H1 (cell line): ENCODE measurements around the gene LIMS1. TPM values are rescaled to one million over a fixed set of nuclear protein-coding genes. Genes with fewer than 3 reads are reported as not detected.

Experiments used
- CTCF ChIA-PET: fragments of 300-600 bp; sonication (Branson Sonifier 250); formaldehyde crosslinking; loops from one replicate; lab custom pipeline; 2021; ENCODE audit not compliant: partially characterized antibody; lab: Charles Lee
- POLR2A ChIA-PET: fragments of 300-600 bp; sonication (Branson Sonifier 250); formaldehyde crosslinking; loops from one replicate; lab custom pipeline; 2021; ENCODE audit warnings: inconsistent platforms; ENCODE audit not compliant: partially characterized antibody; lab: Charles Lee
- DNase-seq, 2 experiments: peaks; one replicate each; pipeline versions ENCODE4 v3.0.0 to v3.0.0-alpha.2; 2010 to 2022; ENCODE audit warnings: low spot score in 2 of 2, low read depth in 1 of 2, mixed read lengths in 1 of 2
- FAIRE-seq: peaks from 2 replicates; lab custom pipeline; 2011; peaks lifted over from hg19 to GRCh38; lab: Jason Lieb, UNC
- H2AFZ ChIP-seq: 2 replicates; pipeline ENCODE4 v1.8.1; 2012; ENCODE audit warnings: low read length, inconsistent platforms
- H2AK5ac ChIP-seq: 2 replicates; pipeline ENCODE4 v1.6.1; 2013; ENCODE audit warnings: low read depth, low read length
- H2BK120ac ChIP-seq: replicated peaks from 2 replicates; pipeline ENCODE3; 2013; ENCODE audit warnings: low read depth, low read length, inconsistent platforms
- H2BK12ac ChIP-seq: 2 replicates; pipeline ENCODE4 v1.6.1; 2013; ENCODE audit warnings: low read depth, low read length
- H2BK15ac ChIP-seq: 2 replicates; pipeline ENCODE4 v1.6.1; 2013; ENCODE audit warnings: low read length
- H2BK20ac ChIP-seq: 2 replicates; pipeline ENCODE4 v1.6.1; 2013; ENCODE audit warnings: low read length
- H2BK5ac ChIP-seq: 2 replicates; pipeline ENCODE4 v1.6.1; 2013; ENCODE audit warnings: low read depth, low read length
- H3K14ac ChIP-seq: 2 replicates; pipeline ENCODE4 v1.6.1; 2013; ENCODE audit warnings: inconsistent platforms; ENCODE audit not compliant: insufficient read length
- H3K18ac ChIP-seq: 2 replicates; pipeline ENCODE4 v1.6.1; 2013; ENCODE audit warnings: low read length; ENCODE audit errors: extremely low read depth
- H3K23ac ChIP-seq: 2 replicates; pipeline ENCODE4 v1.6.1; 2013; ENCODE audit warnings: inconsistent platforms; ENCODE audit not compliant: insufficient read length
- H3K23me2 ChIP-seq: 2 replicates; pipeline ENCODE4 v1.6.1; 2013; ENCODE audit warnings: low read depth, low read length
- H3K27ac ChIP-seq: 2 replicates; pipeline ENCODE4 v1.6.1; 2011; ENCODE audit warnings: low read depth, low read length, inconsistent platforms
- H3K27me3 ChIP-seq, 4 experiments: replicated peaks in 1 of 4; 1 replicate in 1 of 4; 2 replicates in 3 of 4; pipeline versions ENCODE4 v1.6.1 to v1.8.1; 2011 to 2013; ENCODE audit warnings: low read length in 3 of 4, mild to moderate bottlenecking in 3 of 4, inconsistent platforms in 2 of 4, mixed read lengths in 2 of 4, moderate library complexity in 1 of 4; ENCODE audit not compliant: control insufficient read depth in 3 of 4, insufficient read depth in 3 of 4; ENCODE audit errors: extremely low read depth in 1 of 4
- H3K36me3 ChIP-seq, 4 experiments: 2 replicates each; pipeline versions ENCODE4 v1.6.1 to v1.8.1; 2011 to 2013; ENCODE audit warnings: mild to moderate bottlenecking in 4 of 4, low read length in 3 of 4, moderate library complexity in 2 of 4, control low read depth in 1 of 4, inconsistent platforms in 1 of 4; ENCODE audit not compliant: insufficient read depth in 4 of 4, control insufficient read depth in 2 of 4
- H3K4ac ChIP-seq: replicated peaks from 2 replicates; pipeline ENCODE3; 2013; ENCODE audit warnings: low read length, low read depth, mixed read lengths, inconsistent platforms; ENCODE audit not compliant: insufficient read length
- H3K4me1 ChIP-seq, 4 experiments: replicated peaks in 1 of 4; 1 replicate in 1 of 4; 2 replicates in 3 of 4; pipeline versions ENCODE4 v1.6.1 to v1.8.1; 2011 to 2013; ENCODE audit warnings: low read length in 3 of 4, inconsistent platforms in 2 of 4, mixed read lengths in 1 of 4; ENCODE audit not compliant: insufficient read depth in 4 of 4, control insufficient read depth in 3 of 4
- H3K4me2 ChIP-seq, 2 experiments: 2 replicates each; pipeline versions ENCODE4 v1.6.1 to v1.8.1; 2011 to 2013; ENCODE audit warnings: low read depth in 2 of 2, low read length in 2 of 2, control low read depth in 1 of 2, inconsistent platforms in 1 of 2, mild to moderate bottlenecking in 1 of 2; ENCODE audit not compliant: insufficient read depth in 1 of 2
- H3K4me3 ChIP-seq, 4 experiments: fragments of 200-600, 300-600 bp in 1 of 4; sonication (generic), shearing (Covaris generic), sonication (Bioruptor Twin) in 1 of 4; 2 replicates each; pipeline versions ENCODE4 v1.5.1 to v1.8.1; 2011 to 2016; ENCODE audit warnings: low read length in 4 of 4, low read depth in 3 of 4, control low read depth in 2 of 4, inconsistent platforms in 2 of 4, mild to moderate bottlenecking in 2 of 4, mixed read lengths in 1 of 4, moderate library complexity in 1 of 4; ENCODE audit not compliant: insufficient read depth in 2 of 4; ENCODE audit errors: extremely low read depth in 1 of 4
- H3K56ac ChIP-seq: replicated peaks from 2 replicates; pipeline ENCODE3; 2013; ENCODE audit warnings: low read depth, mild to moderate bottlenecking, mixed read lengths, low read length, inconsistent platforms; ENCODE audit not compliant: insufficient read length
- H3K79me1 ChIP-seq: 2 replicates; pipeline ENCODE4 v1.6.1; 2013; ENCODE audit warnings: low read depth, low read length, control low read depth
- H3K79me2 ChIP-seq, 2 experiments: 2 replicates each; pipeline versions ENCODE4 v1.6.1 to v1.8.1; 2012 to 2013; ENCODE audit warnings: low read length in 2 of 2, mild to moderate bottlenecking in 2 of 2, inconsistent platforms in 1 of 2; ENCODE audit not compliant: insufficient read depth in 2 of 2, control insufficient read depth in 1 of 2
- H3K9ac ChIP-seq, 4 experiments: replicated peaks in 1 of 4; 1 replicate in 1 of 4; 2 replicates in 3 of 4; pipeline versions ENCODE4 v1.6.1 to v1.8.1; 2011 to 2013; ENCODE audit warnings: low read depth in 3 of 4, low read length in 3 of 4, control low read depth in 2 of 4, mild to moderate bottlenecking in 2 of 4, moderate library complexity in 2 of 4, inconsistent platforms in 1 of 4; ENCODE audit errors: extremely low read depth in 1 of 4
- H3K9me3 ChIP-seq, 2 experiments: 2 replicates each; pipeline versions ENCODE4 v1.6.1 to v1.8.1; 2012 to 2013; ENCODE audit warnings: mild to moderate bottlenecking in 2 of 2, moderate library complexity in 2 of 2, control low read depth in 1 of 2, inconsistent platforms in 1 of 2, low read depth in 1 of 2, low read length in 1 of 2, mixed read lengths in 1 of 2; ENCODE audit not compliant: insufficient read depth in 2 of 2
- H4K20me1 ChIP-seq, 2 experiments: replicated peaks in 1 of 2; 2 replicates each; pipeline versions ENCODE3 to v1.8.1; 2011 to 2013; ENCODE audit warnings: inconsistent platforms in 2 of 2, low read length in 2 of 2, mild to moderate bottlenecking in 1 of 2; ENCODE audit not compliant: insufficient read depth in 2 of 2, control insufficient read depth in 1 of 2
- H4K5ac ChIP-seq: 2 replicates; pipeline ENCODE4 v1.6.1; 2013; ENCODE audit warnings: low read length, low read depth, mixed read lengths, inconsistent platforms; ENCODE audit not compliant: insufficient read length
- H4K8ac ChIP-seq: 2 replicates; pipeline ENCODE4 v1.8.0; 2013; ENCODE audit warnings: mild to moderate bottlenecking, moderate library complexity, low read length, inconsistent platforms; ENCODE audit not compliant: insufficient read depth; ENCODE audit errors: extremely low read depth
- H4K91ac ChIP-seq: replicated peaks from 2 replicates; pipeline ENCODE3; 2013; ENCODE audit warnings: low read length, mixed read lengths, inconsistent platforms; ENCODE audit not compliant: insufficient read length
- FOSL1 ChIP-seq: IDR thresholded peaks from 2 replicates; pipeline ENCODE4 v1.6.1; 2011; ENCODE audit warnings: mild to moderate bottlenecking, low read depth, low read length, moderate library complexity; ENCODE audit not compliant: insufficient read depth
- GTF2F1 ChIP-seq: IDR thresholded peaks from 2 replicates; pipeline ENCODE4 v1.6.1; 2012; ENCODE audit warnings: low read depth, low read length, improper control_type of control experiment, borderline replicate concordance
- HDAC2 ChIP-seq, 2 experiments: fragments of 300-600 bp in 1 of 2; sonication (generic) in 1 of 2; IDR thresholded peaks; 2 replicates each; pipeline ENCODE4 v1.6.1; 2011 to 2012; ENCODE audit warnings: low read depth in 2 of 2, low read length in 2 of 2, mild to moderate bottlenecking in 2 of 2, moderate library complexity in 2 of 2, borderline replicate concordance in 1 of 2, inconsistent platforms in 1 of 2
- POU5F1 ChIP-seq: IDR thresholded peaks from 2 replicates; pipeline ENCODE4 v1.6.1; 2011; ENCODE audit warnings: low read depth, mild to moderate bottlenecking, low read length, moderate library complexity
- RAD21 ChIP-seq, 2 experiments: IDR thresholded peaks in 1 of 2; conservative IDR thresholded peaks in 1 of 2; 2 replicates each; pipeline ENCODE4 v1.6.1; 2011; ENCODE audit warnings: low read depth in 2 of 2, low read length in 2 of 2, improper control_type of control experiment in 1 of 2, inconsistent platforms in 1 of 2, mild to moderate bottlenecking in 1 of 2, moderate library complexity in 1 of 2
- RFX5 ChIP-seq: IDR thresholded peaks from 2 replicates; pipeline ENCODE4 v1.6.1; 2011; ENCODE audit warnings: low read depth, low read length, improper control_type of control experiment, borderline replicate concordance
- RNF2 ChIP-seq: fragments of 200-900, 300-1000 bp; sonication (generic); IDR thresholded peaks from 2 replicates; pipeline ENCODE4 v1.7.1; 2016; ENCODE audit warnings: borderline replicate concordance, low read depth, mild to moderate bottlenecking, antibody characterized with exemption, low read length; ENCODE audit not compliant: poor library complexity, severe bottlenecking; ENCODE audit errors: missing control alignments
- SIRT6 ChIP-seq: IDR thresholded peaks from one replicate; pipeline ENCODE4 v1.7.1; 2012; ENCODE audit warnings: low read length, inconsistent platforms
- SUZ12 ChIP-seq: fragments of 200-600 bp; sonication (generic); IDR thresholded peaks from 2 replicates; pipeline ENCODE4 v1.6.1; 2012; ENCODE audit warnings: mild to moderate bottlenecking, inconsistent platforms, low read length, moderate library complexity, mixed read lengths
- TEAD4 ChIP-seq: IDR thresholded peaks from 2 replicates; pipeline ENCODE4 v1.6.1; 2012; ENCODE audit warnings: low read depth, low read length, inconsistent platforms, mixed read lengths
- USF2 ChIP-seq: IDR thresholded peaks from 2 replicates; pipeline ENCODE4 v1.6.1; 2011; ENCODE audit warnings: low read length, improper control_type of control experiment
- YY1 ChIP-seq: IDR thresholded peaks from 2 replicates; pipeline ENCODE4 v1.6.1; 2011; ENCODE audit warnings: low read depth, mild to moderate bottlenecking, low read length
- WGBS, 2 experiments: shearing (Covaris generic) in 1 of 2; methylation state at CpG; one replicate each; pipeline versions ENCODE4 v1.1.6 to v1.1.7; 2013 to 2015; ENCODE audit warnings: low lambda C conversion rate in 2 of 2, mixed read lengths in 2 of 2, inconsistent platforms in 1 of 2, low coverage in 1 of 2, missing lambda C conversion rate in 1 of 2; ENCODE audit not compliant: insufficient replicate concordance in 2 of 2, insufficient coverage in 1 of 2, insufficient read length in 1 of 2; ENCODE audit errors: extremely low coverage in 1 of 2, missing lambda C conversion rate in 1 of 2; 5-methylcytosine and 5-hydroxymethylcytosine counted together
- polyA plus RNA-seq, 7 experiments: library from polyadenylated mRNA; depleted of rRNA in 3 of 7; stranded (reverse) in 5 of 7; unstranded in 2 of 7; fragments of >200 nt in 5 of 7; fragments of 200-250 nt in 2 of 7; gene quantifications; 1 replicate in 5 of 7; 2 replicates in 1 of 7; 4 replicates in 1 of 7; pipeline versions ENCODE4 v1.2.1 to v1.2.3, GENCODE V29; 2011 to 2013; ENCODE audit warnings: missing spikeins in 2 of 7, mixed read lengths in 2 of 7
- total RNA-seq: library from RNA; stranded (reverse); fragmentation: NEBNext Ultra II Directional; extraction: Animal tissue kit (Norgen Biotek cat#: 25700); gene quantifications from 2 replicates; pipeline ENCODE4 v1.2.1, GENCODE V29; 2021

Gene LIMS1
- total and polyA plus RNA-seq, 2 of the 8 experiments (the other 6 are each of a cell fraction or from before 2014, with no cell fraction given): 24.1 to 36.7 TPM

- Histone ChIP-seq H3K4ac (no peak overlapping the region), H4K8ac (no peak overlapping the region), H2AK5ac (no peak overlapping the region), H2BK120ac (no peak overlapping the region), H3K14ac (no peak overlapping the region), H3K18ac (no peak overlapping the region), H3K23ac (no peak overlapping the region), H3K79me2 (peaks cover 9 to 58% of the 10 kb centered on the region in 2 experiments; a peak in 3 of 4 replicates), H2BK15ac (no peak overlapping the region), H3K4me3 (no peak overlapping the region), H2BK12ac (no peak overlapping the region), H3K27ac (no peak overlapping the region), H2BK20ac (no peak overlapping the region), H3K27me3 (peaks cover 0 to 4% (median 1%) of the 10 kb centered on the region in 4 experiments; a peak in 3 of 7 replicates), H4K91ac (no peak overlapping the region), H3K9ac (no peak overlapping the region), H2BK5ac (no peak overlapping the region), H3K36me3 (no peaks in the 10 kb centered on the region), H3K79me1 (peaks cover 4% of the 10 kb centered on the region), H4K5ac (no peak overlapping the region), H3K23me2 (peaks cover 9% of the 10 kb centered on the region), H3K9me3 (no peaks in the 10 kb centered on the region), H3K4me1 (peaks cover 0 to 11% (median 1%) of the 10 kb centered on the region in 4 experiments; a peak in 4 of 7 replicates), H3K56ac (no peak overlapping the region), H2AFZ (no peak overlapping the region), H4K20me1 (peaks cover 0 to 3% of the 10 kb centered on the region in 2 experiments), H3K4me2 (no peak overlapping the region; a peak in 1 of 4 replicates)
- ChIA-PET POLR2A (no interaction called here), CTCF (no interaction called here)
- FAIRE-seq (no peak), DNase-seq (no peak)
- WGBS, 2 experiments: 90% methylated on average over 5 of the region's 5 CpGs; no CpG with 5 or more reads in 1 of the 2 experiments
- TF ChIP-seq SUZ12 (no peak), USF2 (no peak), POU5F1 (no peak), YY1 (no peak), RAD21 (IDR thresholded peaks at IDR 0.05 in 1 of 2, conservative IDR thresholded peaks at IDR 0.05 in 1 of 2; ENCODE audit: low read depth in 2 of 2, low read length in 2 of 2) (no peak), TEAD4 (no peak), GTF2F1 (no peak), HDAC2 (IDR thresholded peaks at IDR 0.05; ENCODE audit: borderline replicate concordance in 1 of 2, low read depth in 2 of 2, low read length in 2 of 2) (no peak), SIRT6 (no peak), RFX5 (no peak), FOSL1 (no peak), RNF2 (no peak)
Observed at GRCh38 chr2:108536911-108537310, 2.6 kb downstream of the LIMS1 start.
